HG03354 (cell line): ENCODE data around the gene PLEKHA3.
"Not testable (repeated sequence)": the region's sequence is repeated elsewhere in the genome, so short reads cannot be mapped to it uniquely, and the experiment has no call there.

Source experiments
- ATAC-seq: cut with Tn5 transposase; IDR thresholded peaks from one replicate; pipeline ENCODE4 v1.9.1; 2021; ENCODE audit warnings: mild to moderate bottlenecking; ENCODE audit not compliant: unreplicated experiment, poor library complexity, severe bottlenecking

The PLEKHA3 gene

GRCh38 chr2:178480227-178481181 lies at the start of gene PLEKHA3:
Gene PLEKHA3, plus strand, starts transcription at chr2:178480457. Its CDS starts 413 bp downstream, at chr2:178480870.
- ATAC-seq, result peak; percentile 59

GRCh38 chr2:178436662-178437061 lies 43.6 kb upstream of the PLEKHA3 start:
- no peak for ATAC-seq

GRCh38 chr2:178441426-178441825 lies 38.8 kb upstream of the PLEKHA3 start:
- no peak for ATAC-seq

- no peak for ATAC-seq
These were observed 31.1 kb upstream of the PLEKHA3 start for GRCh38 chr2:178448968-178449661.

- peak; percentile 12 for ATAC-seq
These were observed 30.3 kb upstream of the PLEKHA3 start for GRCh38 chr2:178449700-178450523.

GRCh38 chr2:178450524-178450773 lies 29.8 kb upstream of the PLEKHA3 start:
- peak; percentile 67 for ATAC-seq

GRCh38 chr2:178450774-178451525 lies 29.3 kb upstream of the PLEKHA3 start, which contains the start of the genes PJVK and PRKRA:
Gene PJVK, plus strand, starts transcription at chr2:178451378. Its CDS starts 2,032 bp downstream, at chr2:178453410.
Gene PRKRA, minus strand, starts transcription at chr2:178451175. Its CDS starts 145 bp downstream, at chr2:178451030.
- peak; percentile 84 for ATAC-seq

- no peak for ATAC-seq
These were observed 27.9 kb upstream of the PLEKHA3 start for GRCh38 chr2:178452334-178452733.

GRCh38 chr2:178452870-178453269 lies 27.4 kb upstream of the PLEKHA3 start:
- ATAC-seq, result no peak

GRCh38 chr2:178455947-178456346 lies 24.3 kb upstream of the PLEKHA3 start:
- ATAC-seq, result no peak

- no peak for ATAC-seq
These were observed 22.8 kb upstream of the PLEKHA3 start for GRCh38 chr2:178457390-178457886.

- ATAC-seq, result no peak
These were observed 10.9 kb upstream of the PLEKHA3 start for GRCh38 chr2:178469219-178469849.

GRCh38 chr2:178471313-178471712 lies 8.9 kb upstream of the PLEKHA3 start:
- ATAC-seq, result not testable (repeated sequence)

GRCh38 chr2:178473373-178473772 lies 6.9 kb upstream of the PLEKHA3 start:
- no peak for ATAC-seq

GRCh38 chr2:178473931-178474330 lies 6.3 kb upstream of the PLEKHA3 start:
- no peak for ATAC-seq

GRCh38 chr2:178474560-178474959 lies 5.7 kb upstream of the PLEKHA3 start:
- no peak for ATAC-seq

- no peak for ATAC-seq
These were observed 3.8 kb upstream of the PLEKHA3 start for GRCh38 chr2:178476477-178476876.

GRCh38 chr2:178477443-178478129 lies 2.7 kb upstream of the PLEKHA3 start:
- ATAC-seq, result no peak
